Neural cell (in vitro differentiated cells): Measurements from ENCODE around the gene VEZF1. TPM values are rescaled to one million over a fixed set of nuclear protein-coding genes. Genes with fewer than 3 reads are reported as not detected.
"Not testable (repeated sequence)": the region's sequence is repeated elsewhere in the genome, so short reads cannot be mapped to it uniquely, and the experiment has no call there.

Experiments used
- H2AFZ ChIP-seq: fragments of 200-600, 300-800 bp; sonication (generic), shearing (Covaris generic); 2 replicates; pipeline ENCODE4 v1.6.0; 2014; ENCODE audit warnings: low read depth, mild to moderate bottlenecking, antibody characterized with exemption, low read length, moderate library complexity
- H3F3A ChIP-seq: fragments of 200-600 bp; shearing (Covaris generic); 2 replicates; pipeline ENCODE4 v1.6.1; 2016; ENCODE audit warnings: mild to moderate bottlenecking, moderate library complexity, mixed read lengths, antibody characterized with exemption, low read length; ENCODE audit not compliant: insufficient read depth, poor library complexity, severe bottlenecking
- H3K27ac ChIP-seq: fragments of 200-600, 300-800 bp; sonication (generic), shearing (Covaris generic); 2 replicates; pipeline ENCODE4 v1.5.1; 2014; ENCODE audit warnings: mild to moderate bottlenecking, low read length, moderate library complexity
- H3K27me3 ChIP-seq: fragments of 300-800, 200-600 bp; sonication (generic), shearing (Covaris generic); 2 replicates; pipeline ENCODE4 v1.6.0; 2014; ENCODE audit warnings: mild to moderate bottlenecking, low read depth, low read length, moderate library complexity; ENCODE audit not compliant: insufficient read depth
- H3K36me3 ChIP-seq: fragments of 300-800, 200-600 bp; sonication (generic), shearing (Covaris generic); 2 replicates; pipeline ENCODE4 v1.5.1; 2014; ENCODE audit warnings: mild to moderate bottlenecking, antibody characterized with exemption, low read length, moderate library complexity; ENCODE audit not compliant: insufficient read depth
- H3K4me2 ChIP-seq: fragments of 300-800, 200-600 bp; sonication (generic), shearing (Covaris generic); 2 replicates; pipeline ENCODE4 v1.6.0; 2014; ENCODE audit warnings: mild to moderate bottlenecking, low read length
- H3K4me3 ChIP-seq: fragments of 300-800, 200-600 bp; sonication (generic), shearing (Covaris generic); 2 replicates; pipeline ENCODE4 v1.5.1; 2014; ENCODE audit warnings: mild to moderate bottlenecking, low read length, moderate library complexity
- H3K79me2 ChIP-seq: fragments of 200-600 bp; shearing (Covaris generic); replicated peaks from 2 replicates; pipeline ENCODE4 v1.6.0; 2014; ENCODE audit warnings: mild to moderate bottlenecking, low read length, moderate library complexity; ENCODE audit not compliant: insufficient read depth
- H3K9ac ChIP-seq: fragments of 300-800, 200-600 bp; sonication (generic), shearing (Covaris generic); 2 replicates; pipeline ENCODE4 v1.6.1; 2016; ENCODE audit warnings: mild to moderate bottlenecking, low read length, mixed read lengths
- H3K9me2 ChIP-seq: fragments of 200-600 bp; shearing (Covaris generic); 2 replicates; pipeline ENCODE4 v1.6.1; 2016; ENCODE audit warnings: mild to moderate bottlenecking, low read length, mixed read lengths; ENCODE audit not compliant: insufficient read depth
- H3K9me3 ChIP-seq: fragments of 200-600, 300-800 bp; sonication (generic), shearing (Covaris generic); 2 replicates; pipeline ENCODE4 v1.6.1; 2016; ENCODE audit warnings: mild to moderate bottlenecking, mixed run types, low read length, moderate library complexity, mixed read lengths
- H4K20me1 ChIP-seq: fragments of 200-600 bp; shearing (Covaris generic); 2 replicates; pipeline ENCODE4 v1.6.1; 2016; ENCODE audit warnings: mild to moderate bottlenecking, mixed run types; ENCODE audit not compliant: insufficient read depth
- EP300 ChIP-seq: fragments of 450-650 bp; conservative IDR thresholded peaks from 2 replicates; pipeline ENCODE4 v1.6.1; 2014; ENCODE audit warnings: antibody characterized with exemption, mild to moderate bottlenecking, moderate library complexity; ENCODE audit not compliant: poor library complexity, severe bottlenecking
- EZH2 ChIP-seq: fragments of 200-600, 300-800 bp; shearing (Covaris generic), sonication (generic); IDR thresholded peaks from 2 replicates; pipeline ENCODE4 v1.6.1; 2014; ENCODE audit warnings: antibody characterized with exemption, low read length, borderline replicate concordance, mild to moderate bottlenecking; ENCODE audit not compliant: insufficient read depth, poor library complexity, severe bottlenecking
- MXI1 ChIP-seq: fragments of 450-650 bp; conservative IDR thresholded peaks from 2 replicates; pipeline ENCODE4 v1.6.1; 2014; ENCODE audit warnings: antibody characterized with exemption, mild to moderate bottlenecking; ENCODE audit not compliant: poor library complexity, severe bottlenecking
- POLR2AphosphoS5 ChIP-seq: IDR thresholded peaks from 2 replicates; pipeline ENCODE4 v1.6.1; 2012
- RAD21 ChIP-seq: fragments of 450-650 bp; conservative IDR thresholded peaks from 2 replicates; pipeline ENCODE4 v1.6.1; 2014; ENCODE audit warnings: antibody characterized with exemption, mild to moderate bottlenecking, moderate library complexity
- REST ChIP-seq: IDR thresholded peaks from 2 replicates; pipeline ENCODE4 v1.6.1; 2012; ENCODE audit warnings: borderline replicate concordance
- SMC3 ChIP-seq: fragments of 450-650 bp; conservative IDR thresholded peaks from 2 replicates; pipeline ENCODE4 v1.6.1; 2014; ENCODE audit warnings: antibody characterized with exemption, mild to moderate bottlenecking, moderate library complexity; ENCODE audit not compliant: poor library complexity
- TAF1 ChIP-seq: IDR thresholded peaks from 2 replicates; pipeline ENCODE4 v1.6.1; 2012; ENCODE audit warnings: low read depth
- polyA plus RNA-seq: library from polyadenylated mRNA; depleted of rRNA; stranded (reverse); fragments of >200 nt; gene quantifications from 2 replicates; pipeline ENCODE4 v1.2.3, GENCODE V29; 2014
- TF ChIP-seq, protein P1 (sequence below): fragments of 450-650 bp; IDR thresholded peaks from 2 replicates; pipeline ENCODE4 v1.5.1; 2014; ENCODE audit warnings: antibody characterized with exemption, mild to moderate bottlenecking, moderate library complexity; ENCODE audit not compliant: poor library complexity, severe bottlenecking

The VEZF1 gene
- polyA plus RNA-seq, 1 donor from 2014 or later = 64.6 TPM

- Histone ChIP-seq H3F3A (no peaks in the 10 kb centered on the region), H3K4me3 (no peak overlapping the region), H4K20me1 (no peaks in the 10 kb centered on the region), H3K9ac (no peak overlapping the region), H3K27me3 (no peaks in the 10 kb centered on the region), H3K79me2 (peaks cover 28% of the 10 kb centered on the region), H3K9me2 (no peaks in the 10 kb centered on the region), H2AFZ (no peak overlapping the region), H3K27ac (no peak overlapping the region), H3K9me3 (no peaks in the 10 kb centered on the region), H3K4me2 (no peak overlapping the region), H3K36me3 (peaks cover 4% of the 10 kb centered on the region)
- TF ChIP-seq, protein P1, sequence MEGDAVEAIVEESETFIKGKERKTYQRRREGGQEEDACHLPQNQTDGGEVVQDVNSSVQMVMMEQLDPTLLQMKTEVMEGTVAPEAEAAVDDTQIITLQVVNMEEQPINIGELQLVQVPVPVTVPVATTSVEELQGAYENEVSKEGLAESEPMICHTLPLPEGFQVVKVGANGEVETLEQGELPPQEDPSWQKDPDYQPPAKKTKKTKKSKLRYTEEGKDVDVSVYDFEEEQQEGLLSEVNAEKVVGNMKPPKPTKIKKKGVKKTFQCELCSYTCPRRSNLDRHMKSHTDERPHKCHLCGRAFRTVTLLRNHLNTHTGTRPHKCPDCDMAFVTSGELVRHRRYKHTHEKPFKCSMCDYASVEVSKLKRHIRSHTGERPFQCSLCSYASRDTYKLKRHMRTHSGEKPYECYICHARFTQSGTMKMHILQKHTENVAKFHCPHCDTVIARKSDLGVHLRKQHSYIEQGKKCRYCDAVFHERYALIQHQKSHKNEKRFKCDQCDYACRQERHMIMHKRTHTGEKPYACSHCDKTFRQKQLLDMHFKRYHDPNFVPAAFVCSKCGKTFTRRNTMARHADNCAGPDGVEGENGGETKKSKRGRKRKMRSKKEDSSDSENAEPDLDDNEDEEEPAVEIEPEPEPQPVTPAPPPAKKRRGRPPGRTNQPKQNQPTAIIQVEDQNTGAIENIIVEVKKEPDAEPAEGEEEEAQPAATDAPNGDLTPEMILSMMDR = no peak
- TF ChIP-seq EP300 (no peak), RAD21 (no peak), POLR2AphosphoS5 (no peak), TAF1 (no peak)
Observed at GRCh38 chr17:57976594-57976993, 11.5 kb downstream of the VEZF1 start.

DNA sequence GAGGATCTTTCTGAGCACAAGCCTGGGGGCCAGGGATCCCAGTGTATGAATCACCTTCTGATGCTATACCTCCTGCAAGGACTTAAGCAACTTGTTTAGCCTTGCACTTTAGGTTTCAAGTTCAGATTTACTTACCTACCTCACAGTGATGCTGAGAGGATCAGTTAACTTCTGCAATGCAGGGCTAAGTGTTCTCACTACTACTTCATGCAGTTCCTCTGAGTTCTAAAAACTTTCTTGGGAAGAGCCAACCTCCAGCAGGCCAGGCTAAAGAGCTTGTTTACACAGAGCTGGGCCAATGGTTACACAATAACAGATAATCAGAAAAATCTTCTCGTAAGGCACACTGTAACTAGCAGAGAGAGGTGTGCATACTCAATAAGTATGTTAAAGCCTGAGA is 13.0 kb downstream of the VEZF1 start:
- Histone ChIP-seq H3K79me2 (peaks cover 12% of the 10 kb centered on the region), H3K36me3 (peaks cover 4% of the 10 kb centered on the region), H3F3A (no peaks in the 10 kb centered on the region), H4K20me1 (no peaks in the 10 kb centered on the region), H3K4me3 (no peak overlapping the region), H3K9me3 (no peaks in the 10 kb centered on the region), H3K9me2 (no peaks in the 10 kb centered on the region), H3K27ac (no peak overlapping the region), H3K9ac (no peak overlapping the region), H3K4me2 (no peak overlapping the region), H2AFZ (no peak overlapping the region), H3K27me3 (no peaks in the 10 kb centered on the region)
- TF ChIP-seq MXI1 (no peak), EP300 (no peak), REST (no peak), TAF1 (no peak), SMC3 (no peak), POLR2AphosphoS5 (no peak), RAD21 (no peak), EZH2 (no peak)
- TF ChIP-seq, protein P1 = no peak

DNA sequence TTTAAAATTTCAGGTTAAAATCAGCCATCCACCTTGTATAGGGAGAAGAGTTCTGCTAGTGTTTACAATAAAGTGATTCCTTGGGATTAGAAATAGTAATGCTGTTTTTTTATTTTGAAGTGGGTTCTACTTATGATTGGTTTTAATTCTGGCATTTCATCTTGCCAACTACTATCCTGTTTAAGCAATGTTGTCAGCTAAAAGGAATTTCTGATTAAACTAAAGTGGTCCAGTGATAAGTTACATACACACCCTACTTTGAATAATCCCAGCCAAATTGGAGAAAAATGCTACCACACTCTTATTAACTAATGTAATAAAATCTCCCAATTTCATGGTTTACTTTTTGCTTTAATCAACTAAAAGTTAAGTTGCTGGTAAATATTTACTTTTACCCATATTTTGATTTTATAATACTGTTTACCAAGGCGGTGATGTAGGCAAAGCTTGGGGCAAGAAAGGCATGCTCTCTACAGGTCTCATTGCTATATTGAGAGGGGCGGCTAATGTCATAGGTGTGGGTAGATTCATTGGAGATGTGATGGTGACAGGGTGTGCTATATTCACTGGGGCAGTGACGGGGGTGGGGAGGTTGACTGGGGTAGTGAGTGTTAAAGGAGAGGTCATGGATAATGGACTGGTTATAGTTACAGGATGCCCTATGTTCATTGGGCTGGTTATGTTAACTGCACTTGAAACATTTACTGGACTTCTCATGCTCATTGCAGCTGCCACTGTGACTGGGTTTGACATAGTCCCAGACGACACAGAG is 13.8 kb downstream of the VEZF1 start:
- not testable (repeated sequence) for H3K4me3 ChIP-seq, H4K20me1 ChIP-seq, H3K27me3 ChIP-seq, H3K4me2 ChIP-seq, H3K9me3 ChIP-seq, H2AFZ ChIP-seq, H3F3A ChIP-seq, H3K36me3 ChIP-seq, H3K27ac ChIP-seq, H3K9ac ChIP-seq, H3K9me2 ChIP-seq
- H3K79me2 ChIP-seq = peaks cover 11% of the 10 kb centered on the region
